IMR-90 (cell line): ENCODE measurements around the gene STARD13. TPM values are rescaled to one million over a fixed set of nuclear protein-coding genes. Genes with fewer than 3 reads are reported as not detected.

ENCODE experiments used
- ATAC-seq: fragments of 200-7000 bp; cut with Tn5 transposase; 2 replicates; pipeline ENCODE4 v1.9.1; 2020; ENCODE audit warnings: low read depth, mild to moderate bottlenecking, moderate library complexity
- BruUV-seq: library from RNA; stranded (reverse); fragments of 400-500 nt; replicated peaks from 2 replicates; lab custom pipeline; 2021; lab: Mats Ljungman, UMichigan
- CTCF ChIA-PET: fragments of 300-600 bp; formaldehyde crosslinking; extraction: SDS; loops from one replicate; lab custom pipeline; 2021; ENCODE audit warnings: antibody characterized with exemption; lab: Yijun Ruan, JAX
- POLR2A ChIA-PET: fragments of 300-600 bp; sonication (Branson Sonifier 250); formaldehyde crosslinking; loops from one replicate; lab custom pipeline; 2022; ENCODE audit warnings: antibody characterized with exemption; ENCODE audit not compliant: unreplicated experiment; lab: Charles Lee
- DNase-seq: peaks from one replicate; pipeline ENCODE4 v3.0.0; 2013
- H2AFZ ChIP-seq: replicated peaks from 2 replicates; pipeline ENCODE3; 2013; ENCODE audit warnings: low read length, mild to moderate bottlenecking; ENCODE audit not compliant: poor library complexity
- H2AK5ac ChIP-seq: 2 replicates; pipeline ENCODE4 v1.6.1; 2013; ENCODE audit warnings: low read depth, low read length, inconsistent platforms
- H2AK9ac ChIP-seq: replicated peaks from 2 replicates; pipeline ENCODE3; 2013; ENCODE audit warnings: mild to moderate bottlenecking, low read depth, low read length, moderate library complexity; ENCODE audit not compliant: poor library complexity
- H2BK120ac ChIP-seq: 2 replicates; pipeline ENCODE4 v1.6.1; 2013; ENCODE audit warnings: low read depth, low read length, inconsistent platforms
- H2BK15ac ChIP-seq: 3 replicates; pipeline ENCODE4 v1.6.1; 2013; ENCODE audit warnings: low read depth, low read length, inconsistent platforms
- H2BK20ac ChIP-seq: 2 replicates; pipeline ENCODE4 v1.6.1; 2013; ENCODE audit warnings: low read depth, mild to moderate bottlenecking, inconsistent platforms, low read length, moderate library complexity
- H2BK5ac ChIP-seq: 2 replicates; pipeline ENCODE4 v1.6.1; 2013; ENCODE audit warnings: mild to moderate bottlenecking, low read depth, low read length, inconsistent platforms; ENCODE audit not compliant: poor library complexity, severe bottlenecking
- H3K14ac ChIP-seq: replicated peaks from 2 replicates; pipeline ENCODE4 v1.6.1; 2013; ENCODE audit warnings: low read depth, low read length, inconsistent platforms
- H3K18ac ChIP-seq: 2 replicates; pipeline ENCODE4 v1.6.1; 2013; ENCODE audit warnings: low read depth, low read length, control low read depth
- H3K23ac ChIP-seq: 2 replicates; pipeline ENCODE4 v1.6.1; 2013; ENCODE audit warnings: low read depth, low read length, inconsistent platforms
- H3K27ac ChIP-seq: 2 replicates; pipeline ENCODE4 v1.5.1; 2013; ENCODE audit warnings: mild to moderate bottlenecking, control low read depth, low read length; ENCODE audit not compliant: insufficient read depth
- H3K27me3 ChIP-seq: 2 replicates; pipeline ENCODE4 v1.6.1; 2013; ENCODE audit warnings: low read length; ENCODE audit not compliant: control insufficient read depth, insufficient read depth
- H3K36me3 ChIP-seq: 2 replicates; pipeline ENCODE4 v1.6.1; 2013; ENCODE audit warnings: low read length, mixed read lengths; ENCODE audit not compliant: control insufficient read depth, insufficient read depth
- H3K4ac ChIP-seq: 2 replicates; pipeline ENCODE4 v1.6.1; 2013; ENCODE audit warnings: low read depth, low read length, inconsistent platforms
- H3K4me1 ChIP-seq: 2 replicates; pipeline ENCODE4 v1.6.1; 2013; ENCODE audit warnings: low read length, mixed read lengths; ENCODE audit not compliant: control insufficient read depth, insufficient read depth
- H3K4me2 ChIP-seq: 2 replicates; pipeline ENCODE4 v1.6.1; 2013; ENCODE audit warnings: low read depth, mild to moderate bottlenecking, control low read depth, low read length, moderate library complexity
- H3K4me3 ChIP-seq: 2 replicates; pipeline ENCODE4 v1.5.1; 2013; ENCODE audit warnings: low read depth, mild to moderate bottlenecking, control low read depth, low read length, moderate library complexity; ENCODE audit not compliant: insufficient read depth
- H3K56ac ChIP-seq: 2 replicates; pipeline ENCODE4 v1.6.1; 2013; ENCODE audit warnings: low read length, inconsistent platforms; ENCODE audit not compliant: insufficient read depth; ENCODE audit errors: extremely low read depth
- H3K79me1 ChIP-seq, 2 experiments: 2 replicates each; pipeline ENCODE4 v1.6.1; 2013; ENCODE audit warnings: low read length in 2 of 2, inconsistent platforms in 1 of 2, low read depth in 1 of 2
- H3K9ac ChIP-seq: 2 replicates; pipeline ENCODE4 v1.6.1; 2013; ENCODE audit warnings: low read depth, low read length, control low read depth
- H3K9me1 ChIP-seq: 2 replicates; pipeline ENCODE4 v1.6.1; 2013; ENCODE audit warnings: low read length, inconsistent platforms; ENCODE audit not compliant: insufficient read depth
- H3K9me3 ChIP-seq: 2 replicates; pipeline ENCODE4 v1.6.1; 2013; ENCODE audit warnings: low read length; ENCODE audit not compliant: control insufficient read depth, insufficient read depth
- H4K20me1 ChIP-seq: 2 replicates; pipeline ENCODE4 v1.6.1; 2013; ENCODE audit warnings: low read length, inconsistent platforms; ENCODE audit not compliant: insufficient read depth
- H4K5ac ChIP-seq: 2 replicates; pipeline ENCODE4 v1.6.1; 2013; ENCODE audit warnings: mild to moderate bottlenecking, low read depth, low read length, control low read depth
- H4K8ac ChIP-seq, 2 experiments: 2 replicates each; pipeline ENCODE4 v1.6.1; 2013; ENCODE audit warnings: low read depth in 2 of 2, low read length in 2 of 2, control low read depth in 1 of 2, inconsistent platforms in 1 of 2
- H4K91ac ChIP-seq: 2 replicates; pipeline ENCODE4 v1.6.1; 2013; ENCODE audit warnings: low read depth, low read length, inconsistent platforms; ENCODE audit not compliant: insufficient read depth
- CEBPB ChIP-seq: IDR thresholded peaks from 2 replicates; pipeline ENCODE4 v1.6.1; 2012; ENCODE audit warnings: low read depth, low read length, improper control_type of control experiment
- CHD1 ChIP-seq: IDR thresholded peaks from 2 replicates; pipeline ENCODE4 v1.6.1; 2012; ENCODE audit warnings: low read depth, low read length, improper control_type of control experiment
- ELK1 ChIP-seq: fragments of 150-350 bp; IDR thresholded peaks from 2 replicates; pipeline ENCODE4 v1.6.1; 2016; ENCODE audit warnings: low read depth, mild to moderate bottlenecking, low read length, moderate library complexity, borderline replicate concordance
- FOS ChIP-seq: fragments of 150-350 bp; IDR thresholded peaks from 2 replicates; pipeline ENCODE4 v1.6.1; 2016; ENCODE audit warnings: low read depth, low read length
- MAFK ChIP-seq: IDR thresholded peaks from 2 replicates; pipeline ENCODE4 v1.6.1; 2012; ENCODE audit warnings: low read depth, low read length, improper control_type of control experiment
- MXI1 ChIP-seq: IDR thresholded peaks from 2 replicates; pipeline ENCODE4 v1.6.1; 2012; ENCODE audit warnings: low read depth, mild to moderate bottlenecking, low read length, moderate library complexity, borderline replicate concordance
- NFE2L2 ChIP-seq: fragments of 150-350 bp; IDR thresholded peaks from 2 replicates; pipeline ENCODE4 v1.6.1; 2016; ENCODE audit warnings: low read depth, mild to moderate bottlenecking, low read length
- RAD21 ChIP-seq: IDR thresholded peaks from 2 replicates; pipeline ENCODE4 v1.6.1; 2012; ENCODE audit warnings: low read length, improper control_type of control experiment
- RCOR1 ChIP-seq: IDR thresholded peaks from 2 replicates; pipeline ENCODE4 v1.6.1; 2012; ENCODE audit warnings: mild to moderate bottlenecking, low read length, improper control_type of control experiment; ENCODE audit not compliant: insufficient replicate concordance
- dilution Hi-C: fragments of 300-500 bp; cut with HindIII; formaldehyde crosslinking; loops from one replicate; pipeline ENCODE4 v1.14.3; 2018; ENCODE audit warnings: low sequenced_read_pairs; ENCODE audit not compliant: unreplicated experiment
- in situ Hi-C: fragments of 300-500 bp; cut with MboI; formaldehyde crosslinking; loops from 3 replicates; pipeline ENCODE4 v1.14.3; 2019; ENCODE audit warnings: low sequenced_read_pairs, inconsistent platforms, mixed read lengths
- intact Hi-C: fragments of 100-400 bp; cut with micrococcal nuclease; formaldehyde crosslinking; loops from 2 replicates; pipeline ENCODE4 v1.10.0; 2022
- polyA plus RNA-seq, 3 experiments: library from polyadenylated mRNA; depleted of rRNA; stranded (reverse); fragments of >200 nt; gene quantifications; 2 replicates each; pipeline ENCODE4 v1.2.3, GENCODE V29; 2012; ENCODE audit warnings: low replicate concordance in 1 of 3
- total RNA-seq: library from RNA; depleted of rRNA; stranded (reverse); fragments of >200 nt; gene quantifications from 2 replicates; pipeline ENCODE4 v1.2.3, GENCODE V29; 2012

STARD13 gene
- total and polyA plus RNA-seq, 2 of the 4 experiments (the other 2 are of a cell fraction) = 23.6 to 46.6 TPM

- ATAC-seq (no peak), DNase-seq (no peak)
- no TSS peak for BruUV-seq
These were observed 104.3 kb downstream of the STARD13 start for GRCh38 chr13:33181264-33181663.

More at GRCh38 chr13:33181264-33181663, 104.3 kb downstream of the STARD13 start:
- Histone ChIP-seq H3K4me1 (peaks cover 28% of the 10 kb centered on the region), H4K20me1 (peaks cover 45% of the 10 kb centered on the region), H4K91ac (no peak overlapping the region), H3K9me3 (no peaks in the 10 kb centered on the region), H3K4ac (no peak overlapping the region), H3K23ac (no peak overlapping the region), H4K5ac (no peak overlapping the region), H3K27ac (no peak overlapping the region), H2BK120ac (no peak overlapping the region), H4K8ac (no peak overlapping the region), H3K9me1 (peaks cover 37% of the 10 kb centered on the region), H3K56ac (no peak overlapping the region), H3K14ac (no peak overlapping the region), H2BK20ac (no peak overlapping the region), H3K36me3 (peaks cover 5% of the 10 kb centered on the region), H3K4me2 (no peak overlapping the region), H2AFZ (no peak overlapping the region), H3K4me3 (no peak overlapping the region), H2AK5ac (no peak overlapping the region), H2AK9ac (no peak overlapping the region), H3K79me1 (peaks cover 38 to 78% of the 10 kb centered on the region in 2 experiments), H2BK15ac (no peak overlapping the region), H3K9ac (no peak overlapping the region), H3K18ac (no peak overlapping the region), H2BK5ac (no peak overlapping the region), H3K27me3 (no peaks in the 10 kb centered on the region)
- intact Hi-C loops (no loop called here), dilution Hi-C loops (no loop called here), in situ Hi-C loops (no loop called here)
- TF ChIP-seq ELK1 (no peak), CHD1 (no peak), NFE2L2 (no peak), MAFK (no peak), RAD21 (no peak), CEBPB (no peak), FOS (no peak), MXI1 (no peak), RCOR1 (no peak)
- POLR2A ChIA-PET = no interaction called here
- CTCF ChIA-PET = no interaction called here
